DND-41 (cell line): Measurements from ENCODE around the gene TPD52L2.

Source experiments
- ATAC-seq: fragments of 200-7000 bp; cut with Tn5 transposase; 3 replicates; pipeline ENCODE4 v1.9.1; 2021; ENCODE audit warnings: low read depth; ENCODE audit not compliant: insufficient read depth
- DNase-seq: peaks from one replicate; pipeline ENCODE4 v3.0.0-alpha.2; 2020
- H2AFZ ChIP-seq: 2 replicates; pipeline ENCODE4 v1.6.0; 2012; ENCODE audit warnings: low read depth, low read length
- H3K27ac ChIP-seq: 2 replicates; pipeline ENCODE4 v1.5.1; 2012; ENCODE audit warnings: low read length, inconsistent platforms
- H3K27me3 ChIP-seq: fragments of 200-600 bp; sonication (generic); 2 replicates; pipeline ENCODE4 v1.6.0; 2012; ENCODE audit warnings: low read length, mild to moderate bottlenecking, inconsistent platforms; ENCODE audit not compliant: insufficient read depth, poor library complexity
- H3K36me3 ChIP-seq: 2 replicates; pipeline ENCODE4 v1.5.1; 2012; ENCODE audit warnings: low read length, inconsistent platforms; ENCODE audit not compliant: insufficient read depth
- H3K4me1 ChIP-seq: 2 replicates; pipeline ENCODE4 v1.5.1; 2012; ENCODE audit warnings: mild to moderate bottlenecking, low read length; ENCODE audit not compliant: insufficient read depth
- H3K4me2 ChIP-seq: 2 replicates; pipeline ENCODE4 v1.6.0; 2012; ENCODE audit warnings: mild to moderate bottlenecking, moderate library complexity, low read length, inconsistent platforms; ENCODE audit not compliant: insufficient read depth
- H3K4me3 ChIP-seq, 2 experiments: fragments of 200-600 bp in 1 of 2; shearing (Covaris generic) in 1 of 2; 2 replicates each; pipeline ENCODE4 v1.5.1; 2012 to 2016; ENCODE audit warnings: inconsistent platforms in 2 of 2, low read length in 2 of 2, mild to moderate bottlenecking in 2 of 2, low read depth in 1 of 2, moderate library complexity in 1 of 2
- H3K79me2 ChIP-seq: 2 replicates; pipeline ENCODE4 v1.6.0; 2012; ENCODE audit warnings: low read length, inconsistent platforms; ENCODE audit not compliant: insufficient read depth
- H3K9ac ChIP-seq: 2 replicates; pipeline ENCODE4 v1.6.0; 2012; ENCODE audit warnings: low read depth, mild to moderate bottlenecking, inconsistent platforms, low read length, moderate library complexity
- H3K9me3 ChIP-seq: 2 replicates; pipeline ENCODE4 v1.5.1; 2012; ENCODE audit warnings: low read length, moderate library complexity, mild to moderate bottlenecking, inconsistent platforms; ENCODE audit not compliant: insufficient read depth, severe bottlenecking
- H4K20me1 ChIP-seq: 2 replicates; pipeline ENCODE4 v1.6.0; 2012; ENCODE audit warnings: low read length; ENCODE audit not compliant: insufficient read depth
- EZH2 ChIP-seq: IDR thresholded peaks from 3 replicates; pipeline ENCODE4 v1.6.1; 2012; ENCODE audit warnings: borderline replicate concordance, low read depth, mild to moderate bottlenecking, moderate library complexity, low read length, inconsistent platforms; ENCODE audit not compliant: severe bottlenecking
- TF ChIP-seq, protein P1 (sequence below): IDR thresholded peaks from 2 replicates; pipeline ENCODE4 v1.5.1; 2012; ENCODE audit warnings: borderline replicate concordance, low read length, moderate library complexity, mild to moderate bottlenecking; ENCODE audit not compliant: poor library complexity, severe bottlenecking; ENCODE audit errors: extremely low read depth

TPD52L2 gene

DNA sequence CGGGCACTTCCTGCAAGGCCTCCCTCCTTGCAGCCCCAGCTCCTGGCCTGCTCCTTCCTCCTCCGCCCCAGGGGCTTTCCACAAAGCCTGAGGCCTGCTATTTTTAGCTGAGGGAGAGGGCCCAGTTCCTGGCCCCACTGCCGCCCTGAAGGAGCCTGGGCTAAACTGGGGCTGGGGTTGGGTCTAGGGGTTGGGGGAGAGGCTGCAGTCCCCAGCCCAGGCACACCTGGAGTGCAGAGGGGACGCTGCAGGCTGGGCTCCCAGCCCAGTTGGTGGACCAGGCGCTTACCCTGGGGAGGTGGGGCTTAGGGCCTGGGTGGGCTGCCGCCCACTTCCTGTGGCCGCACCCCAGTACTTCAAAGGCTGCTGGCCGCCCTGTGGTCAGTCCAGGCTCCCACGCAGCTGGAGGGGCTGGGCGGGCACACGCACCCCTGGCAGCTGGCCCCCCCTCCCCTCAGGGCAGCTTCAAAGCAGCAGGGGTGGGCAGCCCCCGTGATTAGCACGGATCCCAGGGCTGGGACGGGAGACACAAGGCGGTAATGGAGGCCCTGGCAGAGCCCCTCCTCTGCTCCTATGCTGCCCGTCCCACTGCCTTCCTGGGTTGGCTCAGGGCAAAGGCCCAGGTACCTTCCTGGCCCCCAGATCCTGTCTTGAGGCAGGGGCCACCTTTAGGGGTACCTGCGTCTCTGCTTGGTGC is 10.9 kb upstream of the TPD52L2 start:
- H3K36me3 ChIP-seq, result no peaks in the 10 kb centered on the region
- H4K20me1 ChIP-seq, result peaks cover 4% of the 10 kb centered on the region
- no peak for TF ChIP-seq EZH2
- TF ChIP-seq, protein P1, sequence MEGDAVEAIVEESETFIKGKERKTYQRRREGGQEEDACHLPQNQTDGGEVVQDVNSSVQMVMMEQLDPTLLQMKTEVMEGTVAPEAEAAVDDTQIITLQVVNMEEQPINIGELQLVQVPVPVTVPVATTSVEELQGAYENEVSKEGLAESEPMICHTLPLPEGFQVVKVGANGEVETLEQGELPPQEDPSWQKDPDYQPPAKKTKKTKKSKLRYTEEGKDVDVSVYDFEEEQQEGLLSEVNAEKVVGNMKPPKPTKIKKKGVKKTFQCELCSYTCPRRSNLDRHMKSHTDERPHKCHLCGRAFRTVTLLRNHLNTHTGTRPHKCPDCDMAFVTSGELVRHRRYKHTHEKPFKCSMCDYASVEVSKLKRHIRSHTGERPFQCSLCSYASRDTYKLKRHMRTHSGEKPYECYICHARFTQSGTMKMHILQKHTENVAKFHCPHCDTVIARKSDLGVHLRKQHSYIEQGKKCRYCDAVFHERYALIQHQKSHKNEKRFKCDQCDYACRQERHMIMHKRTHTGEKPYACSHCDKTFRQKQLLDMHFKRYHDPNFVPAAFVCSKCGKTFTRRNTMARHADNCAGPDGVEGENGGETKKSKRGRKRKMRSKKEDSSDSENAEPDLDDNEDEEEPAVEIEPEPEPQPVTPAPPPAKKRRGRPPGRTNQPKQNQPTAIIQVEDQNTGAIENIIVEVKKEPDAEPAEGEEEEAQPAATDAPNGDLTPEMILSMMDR, result no peak
- no peak overlapping the region for H2AFZ ChIP-seq
- H3K27ac ChIP-seq, result no peak overlapping the region
- H3K4me3 ChIP-seq, result no peak overlapping the region
- H3K27me3 ChIP-seq, result no peaks in the 10 kb centered on the region
- no peak overlapping the region for H3K4me2 ChIP-seq
- no peak overlapping the region for H3K9ac ChIP-seq
- DNase-seq (no peak), ATAC-seq (no peak)
- no peaks in the 10 kb centered on the region for H3K9me3 ChIP-seq
- H3K4me1 ChIP-seq, result peaks cover 9% of the 10 kb centered on the region
- H3K79me2 ChIP-seq, result no peaks in the 10 kb centered on the region

DNA sequence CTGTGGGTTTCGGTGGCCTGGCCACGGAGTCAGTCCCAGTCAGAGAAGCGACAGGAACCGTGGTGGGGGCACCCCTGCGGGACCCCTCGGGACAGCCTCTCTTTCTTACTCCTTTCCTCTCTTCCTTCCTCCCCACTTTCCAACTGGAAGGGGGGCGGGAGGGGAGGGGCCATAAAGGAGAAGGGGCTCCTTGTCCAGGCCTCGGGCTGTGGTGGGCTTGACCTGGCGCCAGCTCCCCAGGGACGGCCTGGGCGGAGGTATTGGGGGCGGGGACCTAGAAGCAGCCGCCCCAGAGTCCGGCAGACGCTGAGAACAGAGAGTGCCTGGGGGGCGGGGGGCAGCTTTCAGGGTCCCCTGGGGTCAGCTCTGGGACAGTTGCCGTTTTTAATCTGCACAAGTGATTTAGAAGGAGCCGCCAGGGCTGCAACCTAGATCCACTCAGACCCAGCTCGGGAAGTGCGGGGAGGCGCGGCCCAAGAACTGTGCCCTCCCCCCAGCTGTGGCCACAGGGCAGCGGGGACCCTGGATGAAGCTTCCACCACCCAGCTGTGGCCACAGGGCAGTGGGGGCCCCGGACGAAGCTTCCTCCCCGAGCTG is 10.2 kb upstream of the TPD52L2 start:
- no peaks in the 10 kb centered on the region for H3K9me3 ChIP-seq
- no peak for ATAC-seq
- H3K4me2 ChIP-seq, result no peak overlapping the region
- TF ChIP-seq, protein P1, result no peak
- TF ChIP-seq EZH2, result no peak
- H3K27me3 ChIP-seq, result no peaks in the 10 kb centered on the region
- H3K79me2 ChIP-seq, result no peaks in the 10 kb centered on the region
- H4K20me1 ChIP-seq, result peaks cover 7% of the 10 kb centered on the region
- H3K36me3 ChIP-seq, result no peaks in the 10 kb centered on the region
- no peak overlapping the region for H2AFZ ChIP-seq
- no peak overlapping the region for H3K27ac ChIP-seq
- no peak for DNase-seq
- peaks cover 12% of the 10 kb centered on the region for H3K4me1 ChIP-seq
- no peak overlapping the region for H3K4me3 ChIP-seq
- no peak overlapping the region for H3K9ac ChIP-seq

DNA sequence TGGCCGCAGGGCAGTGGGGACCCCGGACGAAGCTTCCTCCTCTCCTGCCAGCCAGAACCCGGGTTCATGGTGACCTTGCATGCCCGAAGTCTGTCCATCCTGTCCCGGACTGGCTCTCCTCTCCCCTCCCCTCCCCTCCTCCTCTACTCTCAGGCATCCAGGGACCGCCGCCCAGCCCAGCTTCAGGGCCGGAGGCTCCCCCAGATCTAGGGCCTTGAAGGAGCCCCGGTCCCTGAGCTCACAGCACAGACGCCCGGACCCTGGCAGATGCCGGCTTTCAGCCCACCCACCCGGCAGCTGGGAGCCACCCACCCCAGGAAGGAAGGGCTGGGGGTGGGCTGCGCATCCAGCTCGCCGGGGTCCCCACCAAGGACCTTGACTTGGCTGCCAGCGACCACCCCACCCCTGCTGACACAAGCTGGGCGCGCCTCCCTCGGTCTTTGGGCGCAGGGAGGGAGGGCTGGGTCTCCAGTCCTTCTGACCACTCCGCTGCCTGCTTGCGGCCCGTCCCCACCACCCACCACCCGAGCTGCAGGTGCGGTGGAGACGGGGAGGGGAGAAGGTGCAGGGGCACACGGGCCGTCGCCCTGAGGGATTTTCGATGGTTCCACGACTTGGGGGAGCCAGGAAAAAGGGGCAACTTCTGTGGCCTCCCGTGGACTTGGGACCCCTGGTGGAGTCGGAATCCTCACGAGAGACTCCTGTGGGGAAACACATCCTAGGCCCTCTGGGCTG is 9.5 kb upstream of the TPD52L2 start:
- H3K36me3 ChIP-seq, result no peaks in the 10 kb centered on the region
- peaks cover 12% of the 10 kb centered on the region for H3K4me1 ChIP-seq
- H4K20me1 ChIP-seq, result peaks cover 11% of the 10 kb centered on the region
- H3K79me2 ChIP-seq, result no peaks in the 10 kb centered on the region
- H3K9me3 ChIP-seq, result no peaks in the 10 kb centered on the region
- no peak overlapping the region for H3K27ac ChIP-seq
- no peak overlapping the region for H3K4me2 ChIP-seq
- H3K9ac ChIP-seq, result no peak overlapping the region
- DNase-seq (no peak), ATAC-seq (no peak)
- H3K4me3 ChIP-seq, result no peak overlapping the region
- no peak overlapping the region for H2AFZ ChIP-seq
- H3K27me3 ChIP-seq, result no peaks in the 10 kb centered on the region
- no peak for TF ChIP-seq EZH2
- TF ChIP-seq, protein P1, result no peak
